Keratinocyte (primary cell): ENCODE data around the gene JRKL.

ENCODE experiments used
- EZH2 ChIP-seq: IDR thresholded peaks from one replicate; pipeline ENCODE4 v1.6.1; 2012; ENCODE audit warnings: inconsistent platforms, mild to moderate bottlenecking, low read length, moderate library complexity
- TF ChIP-seq, protein P1 (sequence below), 3 experiments: IDR thresholded peaks in 1 of 3; conservative IDR thresholded peaks in 1 of 3; optimal IDR thresholded peaks in 1 of 3; 2 replicates in 2 of 3; 3 replicates in 1 of 3; pipeline versions ENCODE3 to v1.5.1; 2011; ENCODE audit warnings: low read length in 3 of 3, mild to moderate bottlenecking in 3 of 3, moderate library complexity in 2 of 3, control low read depth in 1 of 3, inconsistent platforms in 1 of 3; ENCODE audit not compliant: insufficient read depth in 2 of 3; ENCODE audit errors: extremely low read depth in 1 of 3

DNA sequence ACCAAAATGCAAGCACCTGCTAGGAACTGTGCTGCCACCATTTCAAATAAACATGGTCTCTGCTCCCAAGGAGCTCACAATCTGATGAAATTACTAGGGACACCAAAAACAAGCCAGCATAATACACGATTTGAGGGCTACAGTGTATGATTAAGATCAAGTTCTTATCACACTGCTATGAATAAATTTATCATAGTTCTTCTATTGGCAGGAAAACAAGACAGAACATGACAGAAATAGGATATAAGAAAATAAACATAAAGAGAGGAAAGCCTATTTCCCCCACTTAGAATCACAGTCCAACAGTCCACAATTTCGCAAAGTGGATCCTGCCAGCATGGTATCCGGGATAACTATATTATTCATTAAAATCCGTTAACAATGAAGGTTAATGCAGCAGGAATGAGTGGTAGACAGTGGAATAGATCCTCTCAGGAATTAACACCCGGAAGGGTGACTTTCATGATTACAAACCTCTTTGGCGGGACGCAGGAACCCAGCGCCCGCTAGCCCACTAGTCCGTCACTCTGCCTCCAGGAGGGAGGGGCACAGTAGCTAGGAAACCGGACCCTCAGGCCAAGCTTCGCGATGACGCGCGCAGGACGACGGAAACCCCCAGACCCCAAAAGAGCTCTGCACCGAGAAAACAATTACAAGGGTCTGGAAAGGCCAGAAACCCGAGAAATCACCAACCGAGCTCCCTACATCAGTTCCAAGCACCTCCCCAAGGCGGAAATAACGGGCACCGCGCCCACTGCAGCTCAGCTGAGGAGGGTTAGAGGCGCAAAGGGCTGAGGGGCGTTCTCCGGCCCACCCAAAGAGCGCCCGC, 708 bp upstream of the JRKL start:
- TF ChIP-seq, protein P1, sequence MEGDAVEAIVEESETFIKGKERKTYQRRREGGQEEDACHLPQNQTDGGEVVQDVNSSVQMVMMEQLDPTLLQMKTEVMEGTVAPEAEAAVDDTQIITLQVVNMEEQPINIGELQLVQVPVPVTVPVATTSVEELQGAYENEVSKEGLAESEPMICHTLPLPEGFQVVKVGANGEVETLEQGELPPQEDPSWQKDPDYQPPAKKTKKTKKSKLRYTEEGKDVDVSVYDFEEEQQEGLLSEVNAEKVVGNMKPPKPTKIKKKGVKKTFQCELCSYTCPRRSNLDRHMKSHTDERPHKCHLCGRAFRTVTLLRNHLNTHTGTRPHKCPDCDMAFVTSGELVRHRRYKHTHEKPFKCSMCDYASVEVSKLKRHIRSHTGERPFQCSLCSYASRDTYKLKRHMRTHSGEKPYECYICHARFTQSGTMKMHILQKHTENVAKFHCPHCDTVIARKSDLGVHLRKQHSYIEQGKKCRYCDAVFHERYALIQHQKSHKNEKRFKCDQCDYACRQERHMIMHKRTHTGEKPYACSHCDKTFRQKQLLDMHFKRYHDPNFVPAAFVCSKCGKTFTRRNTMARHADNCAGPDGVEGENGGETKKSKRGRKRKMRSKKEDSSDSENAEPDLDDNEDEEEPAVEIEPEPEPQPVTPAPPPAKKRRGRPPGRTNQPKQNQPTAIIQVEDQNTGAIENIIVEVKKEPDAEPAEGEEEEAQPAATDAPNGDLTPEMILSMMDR (optimal IDR thresholded peaks at IDR 0.05 in 1 of 3, IDR thresholded peaks at IDR 0.05 in 1 of 3, conservative IDR thresholded peaks at IDR 0.05 in 1 of 3; ENCODE audit: extremely low read depth in 1 of 3, insufficient read depth in 2 of 3, low read length in 3 of 3), result no peak
- no peak for TF ChIP-seq EZH2
